A673 (cell line): Measurements from ENCODE around the gene MYO18B. TPM values are rescaled to one million over a fixed set of nuclear protein-coding genes. Genes with fewer than 3 reads are reported as not detected.

Experiments
- BruUV-seq: library from RNA; stranded (reverse); fragments of 400-500 nt; replicated peaks from 2 replicates; lab custom pipeline; 2021; lab: Mats Ljungman, UMichigan
- CTCF ChIA-PET: fragments of 300-600 bp; sonication (Branson Sonifier 250); formaldehyde crosslinking; loops from one replicate; lab custom pipeline; 2022; ENCODE audit warnings: antibody characterized with exemption; lab: Charles Lee
- POLR2A ChIA-PET: fragments of 300-600 bp; sonication (Branson Sonifier 250); formaldehyde crosslinking; loops from one replicate; lab custom pipeline; 2022; ENCODE audit warnings: antibody characterized with exemption; ENCODE audit not compliant: low non-redundant PET; lab: Charles Lee
- DNase-seq: peaks from one replicate; pipeline ENCODE4 v3.0.0-alpha.2; 2015; ENCODE audit warnings: low spot score
- H3K27ac ChIP-seq: fragments of 200-600 bp; sonication (generic); 2 replicates; pipeline ENCODE4 v1.5.1; 2016; ENCODE audit warnings: mixed run types, low read depth, mild to moderate bottlenecking, mixed read lengths, antibody characterized with exemption, low read length; ENCODE audit not compliant: poor library complexity, severe bottlenecking
- H3K27me3 ChIP-seq: fragments of 200-600 bp; sonication (generic); replicated peaks from 2 replicates; pipeline ENCODE4 v1.6.1; 2017; ENCODE audit warnings: mixed run types, low read depth, mild to moderate bottlenecking, mixed read lengths, antibody characterized with exemption, low read length; ENCODE audit not compliant: insufficient read depth, poor library complexity
- H3K36me3 ChIP-seq: fragments of 200-600 bp; sonication (generic); 2 replicates; pipeline ENCODE4 v1.6.1; 2016; ENCODE audit warnings: mixed run types, mild to moderate bottlenecking, mixed read lengths, antibody characterized with exemption, low read length; ENCODE audit not compliant: insufficient read depth, poor library complexity, severe bottlenecking
- H3K4me1 ChIP-seq: fragments of 200-600 bp; sonication (generic); 2 replicates; pipeline ENCODE4 v1.6.1; 2017; ENCODE audit warnings: mixed run types, mild to moderate bottlenecking, mixed read lengths, antibody characterized with exemption, low read length; ENCODE audit not compliant: insufficient read depth, poor library complexity, severe bottlenecking
- H3K4me3 ChIP-seq: fragments of 200-600 bp; sonication (generic); 2 replicates; pipeline ENCODE4 v1.5.1; 2016; ENCODE audit warnings: low read depth, mixed run types, mild to moderate bottlenecking, mixed read lengths, low read length; ENCODE audit not compliant: poor library complexity, severe bottlenecking
- H3K9me3 ChIP-seq: fragments of 200-600 bp; sonication (generic); 2 replicates; pipeline ENCODE4 v1.6.1; 2016; ENCODE audit warnings: mixed run types, low read depth, mild to moderate bottlenecking, mixed read lengths, antibody characterized with exemption, low read length; ENCODE audit not compliant: poor library complexity, severe bottlenecking
- EZH2 ChIP-seq: fragments of 200-600 bp; sonication (generic); IDR thresholded peaks from 2 replicates; pipeline ENCODE4 v1.6.1; 2017; ENCODE audit warnings: borderline replicate concordance, low read depth, mild to moderate bottlenecking, mixed read lengths, antibody characterized with exemption, low read length; ENCODE audit not compliant: poor library complexity, severe bottlenecking
- intact Hi-C: fragments of 100-400 bp; cut with micrococcal nuclease; formaldehyde crosslinking; loops from one replicate; pipeline ENCODE4 v1.10.0; 2022; ENCODE audit not compliant: unreplicated experiment
- total RNA-seq: library from RNA; stranded (reverse); gene quantifications from 2 replicates; pipeline ENCODE4 v1.2.3, GENCODE V29; 2021
- TF ChIP-seq, protein P1 (sequence below): fragments of 300-800, 200-600 bp; sonication (generic); conservative IDR thresholded peaks from 2 replicates; pipeline ENCODE4 v1.5.1; 2017; ENCODE audit warnings: low read depth, mild to moderate bottlenecking, antibody characterized with exemption, low read length, moderate library complexity, mixed read lengths

Gene MYO18B
- total RNA-seq, 1 experiment from 2014 or later = not detected

DNA sequence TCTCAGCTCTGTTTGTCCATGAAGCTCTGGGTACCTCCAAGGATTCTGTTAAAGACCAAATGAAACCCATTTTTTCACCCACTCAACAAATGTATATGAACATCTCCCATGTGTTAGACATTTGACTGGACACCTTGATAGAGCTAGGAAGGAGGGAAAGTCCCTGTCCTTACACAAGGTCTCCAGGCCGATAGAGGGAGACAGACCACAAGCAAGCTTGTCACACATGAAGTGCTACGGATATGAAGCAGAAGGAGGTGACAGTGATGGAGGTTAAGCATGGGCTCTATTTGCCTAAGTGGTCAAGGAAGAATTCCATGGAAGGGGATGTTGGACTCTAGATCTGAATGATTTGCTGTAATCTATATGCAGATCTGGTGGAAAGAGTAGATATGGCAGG lies 138.5 kb downstream of the MYO18B start:
- H3K9me3 ChIP-seq = no peaks in the 10 kb centered on the region
- TF ChIP-seq EZH2 = no peak
- TF ChIP-seq, protein P1, sequence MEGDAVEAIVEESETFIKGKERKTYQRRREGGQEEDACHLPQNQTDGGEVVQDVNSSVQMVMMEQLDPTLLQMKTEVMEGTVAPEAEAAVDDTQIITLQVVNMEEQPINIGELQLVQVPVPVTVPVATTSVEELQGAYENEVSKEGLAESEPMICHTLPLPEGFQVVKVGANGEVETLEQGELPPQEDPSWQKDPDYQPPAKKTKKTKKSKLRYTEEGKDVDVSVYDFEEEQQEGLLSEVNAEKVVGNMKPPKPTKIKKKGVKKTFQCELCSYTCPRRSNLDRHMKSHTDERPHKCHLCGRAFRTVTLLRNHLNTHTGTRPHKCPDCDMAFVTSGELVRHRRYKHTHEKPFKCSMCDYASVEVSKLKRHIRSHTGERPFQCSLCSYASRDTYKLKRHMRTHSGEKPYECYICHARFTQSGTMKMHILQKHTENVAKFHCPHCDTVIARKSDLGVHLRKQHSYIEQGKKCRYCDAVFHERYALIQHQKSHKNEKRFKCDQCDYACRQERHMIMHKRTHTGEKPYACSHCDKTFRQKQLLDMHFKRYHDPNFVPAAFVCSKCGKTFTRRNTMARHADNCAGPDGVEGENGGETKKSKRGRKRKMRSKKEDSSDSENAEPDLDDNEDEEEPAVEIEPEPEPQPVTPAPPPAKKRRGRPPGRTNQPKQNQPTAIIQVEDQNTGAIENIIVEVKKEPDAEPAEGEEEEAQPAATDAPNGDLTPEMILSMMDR = no peak
- no peak overlapping the region for H3K27ac ChIP-seq
- H3K36me3 ChIP-seq = no peaks in the 10 kb centered on the region
- H3K4me3 ChIP-seq = no peak overlapping the region
- no peak for DNase-seq
- POLR2A ChIA-PET = no interaction called here
- CTCF ChIA-PET = no interaction called here
- H3K27me3 ChIP-seq = peaks cover 27% of the 10 kb centered on the region
- intact Hi-C loops = no loop called here
- BruUV-seq = no TSS peak
- no peaks in the 10 kb centered on the region for H3K4me1 ChIP-seq

DNA sequence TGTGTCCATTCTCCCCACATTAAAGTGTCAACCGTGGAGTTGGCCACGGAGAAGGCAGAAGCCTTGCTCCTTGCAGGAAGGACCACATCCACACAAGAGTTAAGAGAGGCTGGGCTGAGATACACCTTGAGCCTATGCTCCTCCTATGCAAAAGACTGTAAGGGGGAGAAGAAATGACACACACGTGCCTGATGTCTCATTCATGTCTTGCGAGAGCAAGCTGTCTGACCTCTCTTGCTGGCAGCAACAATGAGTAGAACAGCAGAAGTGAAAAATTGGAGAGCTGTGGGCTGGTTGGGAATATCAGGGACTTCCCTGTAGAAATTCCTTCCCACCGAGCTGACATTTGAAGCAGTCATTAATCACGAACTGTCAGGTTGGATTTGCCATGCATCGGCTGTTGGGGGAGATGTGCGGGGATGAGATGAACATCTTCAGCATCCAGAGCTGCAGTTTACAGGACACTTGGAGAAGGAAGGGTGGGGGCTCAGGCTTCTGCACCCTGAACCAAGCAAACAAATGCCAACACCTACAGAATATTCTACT lies 139.3 kb downstream of the MYO18B start:
- no TSS peak for BruUV-seq
- TF ChIP-seq, protein P1 = no peak
- TF ChIP-seq EZH2 = no peak
- Histone ChIP-seq H3K27ac (no peak overlapping the region), H3K27me3 (peaks cover 27% of the 10 kb centered on the region), H3K4me1 (no peaks in the 10 kb centered on the region), H3K4me3 (no peak overlapping the region), H3K9me3 (no peaks in the 10 kb centered on the region), H3K36me3 (no peaks in the 10 kb centered on the region)
- ChIA-PET CTCF (no interaction called here), POLR2A (no interaction called here)
- intact Hi-C loops = no loop called here
- no peak for DNase-seq

DNA sequence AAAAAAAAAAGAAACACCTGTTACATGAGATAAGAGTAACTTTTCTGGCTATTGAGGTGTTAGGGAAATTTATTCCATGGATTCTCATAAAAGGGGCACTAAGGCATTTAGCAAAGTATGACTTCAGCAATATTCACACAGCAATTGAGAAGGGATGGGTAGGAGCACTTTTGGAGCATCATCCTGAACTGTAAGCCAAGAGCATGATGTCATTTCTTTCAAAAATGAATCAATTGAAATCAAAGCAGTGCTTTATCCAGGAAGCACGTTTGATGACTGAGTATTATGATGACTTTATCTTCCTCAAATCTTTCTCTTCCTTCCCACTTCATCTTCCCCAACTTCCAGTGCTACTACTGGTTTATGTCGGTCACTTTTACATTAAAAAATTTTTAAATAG lies 140.4 kb downstream of the MYO18B start:
- H3K4me1 ChIP-seq = no peaks in the 10 kb centered on the region
- intact Hi-C loops = no loop called here
- H3K36me3 ChIP-seq = no peaks in the 10 kb centered on the region
- BruUV-seq = no TSS peak
- no peak overlapping the region for H3K27ac ChIP-seq
- no peak for DNase-seq
- ChIA-PET POLR2A (no interaction called here), CTCF (no interaction called here)
- peaks cover 19% of the 10 kb centered on the region for H3K27me3 ChIP-seq
- H3K9me3 ChIP-seq = no peaks in the 10 kb centered on the region
- no peak overlapping the region for H3K4me3 ChIP-seq
- TF ChIP-seq, protein P1 = no peak
- no peak for TF ChIP-seq EZH2
